Endothelial cell of umbilical vein (primary cell): ENCODE data around the gene ADRB2. TPM values are rescaled to one million over a fixed set of nuclear protein-coding genes. Genes with fewer than 3 reads are reported as not detected.

Experiments
- BruUV-seq: library from RNA; stranded (reverse); fragments of 400-500 nt; replicated peaks from 2 replicates; lab custom pipeline; 2021; lab: Mats Ljungman, UMichigan
- CTCF ChIA-PET: fragments of 300-600, 350-600 bp; sonication (Branson Sonifier 250); formaldehyde crosslinking; loops from one replicate; lab custom pipeline; 2021; ENCODE audit warnings: antibody characterized with exemption, inconsistent platforms; lab: Charles Lee
- POLR2A ChIA-PET: fragments of 300-600, 350-600 bp; sonication (Branson Sonifier 250); formaldehyde crosslinking; loops from one replicate; lab custom pipeline; 2021; ENCODE audit warnings: antibody characterized with exemption, inconsistent platforms; lab: Charles Lee
- DNase-seq: peaks from one replicate; pipeline ENCODE4 v3.0.0-alpha.2; 2011; ENCODE audit warnings: low read depth, low spot score
- FAIRE-seq: peaks from 2 replicates; lab custom pipeline; 2011; peaks lifted over from hg19 to GRCh38; lab: Jason Lieb, UNC
- H2AFZ ChIP-seq: 2 replicates; pipeline ENCODE4 v1.6.0; 2012; ENCODE audit warnings: low read depth, low read length, control low read depth, inconsistent platforms
- H3K27ac ChIP-seq: 2 replicates; pipeline ENCODE4 v1.5.1; 2011; ENCODE audit warnings: low read depth, mild to moderate bottlenecking, control low read depth, low read length, moderate library complexity; ENCODE audit not compliant: insufficient read depth
- H3K27me3 ChIP-seq, 2 experiments: 2 replicates each; pipeline versions ENCODE4 v1.6.0 to v1.6.1; 2011; ENCODE audit warnings: low read length in 2 of 2, mixed read lengths in 1 of 2; ENCODE audit not compliant: control insufficient read depth in 2 of 2, insufficient read depth in 2 of 2
- H3K36me3 ChIP-seq, 2 experiments: 2 replicates in 1 of 2; 3 replicates in 1 of 2; pipeline ENCODE4 v1.5.1; 2011; ENCODE audit warnings: low read length in 2 of 2, mild to moderate bottlenecking in 1 of 2, moderate library complexity in 1 of 2; ENCODE audit not compliant: control insufficient read depth in 2 of 2, insufficient read depth in 2 of 2; ENCODE audit errors: extremely low read depth in 1 of 2
- H3K4me1 ChIP-seq: 3 replicates; pipeline ENCODE4 v1.5.1; 2011; ENCODE audit warnings: mild to moderate bottlenecking, low read length; ENCODE audit not compliant: control insufficient read depth, insufficient read depth; ENCODE audit errors: extremely low read depth
- H3K4me2 ChIP-seq: 2 replicates; pipeline ENCODE4 v1.6.1; 2011; ENCODE audit warnings: low read length, control low read depth, mixed read lengths; ENCODE audit not compliant: insufficient read depth
- H3K4me3 ChIP-seq, 3 experiments: fragments of 200-600 bp in 1 of 3; sonication (generic), shearing (Covaris generic) in 1 of 3; replicated peaks in 1 of 3; 2 replicates each; pipeline ENCODE4 v1.5.1; 2011 to 2016; ENCODE audit warnings: control low read depth in 3 of 3, low read length in 3 of 3, mild to moderate bottlenecking in 2 of 3, inconsistent platforms in 1 of 3, low read depth in 1 of 3, moderate library complexity in 1 of 3; ENCODE audit not compliant: insufficient read depth in 1 of 3
- H3K79me2 ChIP-seq: 2 replicates; pipeline ENCODE4 v1.6.0; 2012; ENCODE audit warnings: low read length, inconsistent platforms; ENCODE audit not compliant: control insufficient read depth, insufficient read depth
- H3K9ac ChIP-seq: replicated peaks from 2 replicates; pipeline ENCODE3; 2011; ENCODE audit warnings: low read length, control low read depth; ENCODE audit not compliant: insufficient read depth; ENCODE audit errors: extremely low read depth
- H3K9me1 ChIP-seq: replicated peaks from 3 replicates; pipeline ENCODE4 v1.6.0; 2011; ENCODE audit warnings: mild to moderate bottlenecking, low read length; ENCODE audit not compliant: control insufficient read depth, insufficient read depth; ENCODE audit errors: extremely low read depth
- H3K9me3 ChIP-seq: replicated peaks from 2 replicates; pipeline ENCODE4 v1.5.1; 2012; ENCODE audit warnings: low read length, inconsistent platforms; ENCODE audit not compliant: control insufficient read depth, insufficient read depth
- H4K20me1 ChIP-seq: replicated peaks from 2 replicates; pipeline ENCODE3; 2011; ENCODE audit warnings: mild to moderate bottlenecking, low read length; ENCODE audit not compliant: control insufficient read depth, insufficient read depth; ENCODE audit errors: extremely low read depth
- EZH2 ChIP-seq: IDR thresholded peaks from 2 replicates; pipeline ENCODE4 v1.6.1; 2012; ENCODE audit warnings: borderline replicate concordance, low read depth, mild to moderate bottlenecking, moderate library complexity, low read length, inconsistent platforms; ENCODE audit not compliant: severe bottlenecking
- GATA2 ChIP-seq: IDR thresholded peaks from 2 replicates; pipeline ENCODE4 v1.7.0; 2011; ENCODE audit warnings: low read depth, mild to moderate bottlenecking, moderate library complexity, mixed read lengths, low read length; ENCODE audit not compliant: insufficient read length, insufficient read depth
- JUN ChIP-seq: IDR thresholded peaks from 2 replicates; pipeline ENCODE4 v1.6.1; 2011; ENCODE audit warnings: borderline replicate concordance, low read depth; ENCODE audit not compliant: insufficient read length, insufficient read depth
- MYC ChIP-seq: IDR thresholded peaks from one replicate; pipeline ENCODE4 v1.6.1; 2011; ENCODE audit warnings: mild to moderate bottlenecking, low read depth, low read length
- POLR2A ChIP-seq: IDR thresholded peaks from 2 replicates; pipeline ENCODE4 v1.6.1; 2012; ENCODE audit warnings: low read depth, mild to moderate bottlenecking, control low read depth, low read length
- dilution Hi-C: fragments of 300-500 bp; cut with MboI; formaldehyde crosslinking; loops from one replicate; pipeline ENCODE4 v1.15.0; 2019; ENCODE audit warnings: low sequenced_read_pairs; ENCODE audit not compliant: extremely low pct_ligation_motif_present
- intact Hi-C: fragments of 100-400 bp; cut with micrococcal nuclease; formaldehyde crosslinking; loops from one replicate; pipeline ENCODE4 v1.10.0; 2022
- polyA plus RNA-seq, 4 experiments: library from polyadenylated mRNA; depleted of rRNA in 3 of 4; stranded (reverse) in 3 of 4; unstranded in 1 of 4; fragments of >200 nt; gene quantifications; 2 replicates each; pipeline versions ENCODE4 v1.2.1 to v1.2.3, GENCODE V29; 2011 to 2012; ENCODE audit warnings: missing spikeins in 1 of 4
- total RNA-seq: library from RNA; stranded (reverse); gene quantifications from 2 replicates; pipeline ENCODE4 v1.2.3, GENCODE V29; 2021
- TF ChIP-seq, protein P1 (sequence below): IDR thresholded peaks from 2 replicates; pipeline ENCODE4 v1.6.1; 2011; ENCODE audit not compliant: insufficient read depth, insufficient read length
- TF ChIP-seq, protein P2 (sequence below), 2 donors: IDR thresholded peaks; 1 replicate in 1 of 2; 2 replicates in 1 of 2; pipeline ENCODE4 v1.5.1; 2011; ENCODE audit warnings: low read length in 2 of 2, mild to moderate bottlenecking in 2 of 2, moderate library complexity in 2 of 2, control low read depth in 1 of 2, inconsistent platforms in 1 of 2, low read depth in 1 of 2; ENCODE audit not compliant: insufficient read depth in 1 of 2; ENCODE audit errors: extremely low read depth in 1 of 2

The ADRB2 gene
- total and polyA plus RNA-seq, 2 donors (not counting 3 experiments of a cell fraction or from before 2014, with no cell fraction given): 0.86 to 0.88 TPM

DNA sequence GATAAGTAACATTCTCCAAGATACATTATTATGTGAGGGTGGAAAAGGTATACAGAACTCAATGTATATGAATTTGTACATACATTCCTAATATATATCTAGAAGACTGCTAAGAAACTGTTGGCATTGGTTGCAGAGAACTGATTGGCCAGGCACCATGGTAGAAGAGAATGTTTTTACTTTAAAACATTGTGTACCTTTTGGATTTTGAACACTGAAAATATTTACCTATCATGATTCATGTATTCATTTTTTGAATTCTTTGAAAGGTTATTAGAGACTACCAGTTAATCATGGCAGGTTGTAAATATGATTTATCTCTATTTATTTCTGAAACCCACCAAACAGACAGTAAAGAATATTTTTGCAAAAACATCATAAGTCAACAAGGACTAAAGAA, 41.2 kb upstream of the ADRB2 start:
- intact Hi-C loops (no loop called here), dilution Hi-C loops (no loop called here)
- CTCF ChIA-PET: no interaction called here
- Histone ChIP-seq H3K4me3 (no peak overlapping the region), H3K4me1 (no peaks in the 10 kb centered on the region), H3K36me3 (no peaks in the 10 kb centered on the region), H2AFZ (no peak overlapping the region), H3K27me3 (no peaks in the 10 kb centered on the region), H4K20me1 (no peaks in the 10 kb centered on the region), H3K9me3 (no peaks in the 10 kb centered on the region), H3K4me2 (no peak overlapping the region), H3K27ac (no peak overlapping the region), H3K9me1 (no peaks in the 10 kb centered on the region), H3K79me2 (no peaks in the 10 kb centered on the region), H3K9ac (no peak overlapping the region)
- no TSS peak for BruUV-seq
- POLR2A ChIA-PET: no interaction called here
- no peak for FAIRE-seq
- TF ChIP-seq GATA2 (no peak), EZH2 (no peak), JUN (no peak), MYC (no peak), POLR2A (no peak)
- TF ChIP-seq, protein P1, sequence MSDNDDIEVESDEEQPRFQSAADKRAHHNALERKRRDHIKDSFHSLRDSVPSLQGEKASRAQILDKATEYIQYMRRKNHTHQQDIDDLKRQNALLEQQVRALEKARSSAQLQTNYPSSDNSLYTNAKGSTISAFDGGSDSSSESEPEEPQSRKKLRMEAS: no peak
- TF ChIP-seq, protein P2, sequence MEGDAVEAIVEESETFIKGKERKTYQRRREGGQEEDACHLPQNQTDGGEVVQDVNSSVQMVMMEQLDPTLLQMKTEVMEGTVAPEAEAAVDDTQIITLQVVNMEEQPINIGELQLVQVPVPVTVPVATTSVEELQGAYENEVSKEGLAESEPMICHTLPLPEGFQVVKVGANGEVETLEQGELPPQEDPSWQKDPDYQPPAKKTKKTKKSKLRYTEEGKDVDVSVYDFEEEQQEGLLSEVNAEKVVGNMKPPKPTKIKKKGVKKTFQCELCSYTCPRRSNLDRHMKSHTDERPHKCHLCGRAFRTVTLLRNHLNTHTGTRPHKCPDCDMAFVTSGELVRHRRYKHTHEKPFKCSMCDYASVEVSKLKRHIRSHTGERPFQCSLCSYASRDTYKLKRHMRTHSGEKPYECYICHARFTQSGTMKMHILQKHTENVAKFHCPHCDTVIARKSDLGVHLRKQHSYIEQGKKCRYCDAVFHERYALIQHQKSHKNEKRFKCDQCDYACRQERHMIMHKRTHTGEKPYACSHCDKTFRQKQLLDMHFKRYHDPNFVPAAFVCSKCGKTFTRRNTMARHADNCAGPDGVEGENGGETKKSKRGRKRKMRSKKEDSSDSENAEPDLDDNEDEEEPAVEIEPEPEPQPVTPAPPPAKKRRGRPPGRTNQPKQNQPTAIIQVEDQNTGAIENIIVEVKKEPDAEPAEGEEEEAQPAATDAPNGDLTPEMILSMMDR (IDR thresholded peaks at IDR 0.05; ENCODE audit: extremely low read depth in 1 of 2, insufficient read depth in 1 of 2, low read depth in 1 of 2, low read length in 2 of 2): no peak
- no peak for DNase-seq
